Measurements from ENCODE around the gene ZSWIM4.
"Not testable (repeated sequence)": the region's sequence is repeated elsewhere in the genome, so short reads cannot be mapped to it uniquely, and the experiment has no call there.

Gene ZSWIM4

DNA sequence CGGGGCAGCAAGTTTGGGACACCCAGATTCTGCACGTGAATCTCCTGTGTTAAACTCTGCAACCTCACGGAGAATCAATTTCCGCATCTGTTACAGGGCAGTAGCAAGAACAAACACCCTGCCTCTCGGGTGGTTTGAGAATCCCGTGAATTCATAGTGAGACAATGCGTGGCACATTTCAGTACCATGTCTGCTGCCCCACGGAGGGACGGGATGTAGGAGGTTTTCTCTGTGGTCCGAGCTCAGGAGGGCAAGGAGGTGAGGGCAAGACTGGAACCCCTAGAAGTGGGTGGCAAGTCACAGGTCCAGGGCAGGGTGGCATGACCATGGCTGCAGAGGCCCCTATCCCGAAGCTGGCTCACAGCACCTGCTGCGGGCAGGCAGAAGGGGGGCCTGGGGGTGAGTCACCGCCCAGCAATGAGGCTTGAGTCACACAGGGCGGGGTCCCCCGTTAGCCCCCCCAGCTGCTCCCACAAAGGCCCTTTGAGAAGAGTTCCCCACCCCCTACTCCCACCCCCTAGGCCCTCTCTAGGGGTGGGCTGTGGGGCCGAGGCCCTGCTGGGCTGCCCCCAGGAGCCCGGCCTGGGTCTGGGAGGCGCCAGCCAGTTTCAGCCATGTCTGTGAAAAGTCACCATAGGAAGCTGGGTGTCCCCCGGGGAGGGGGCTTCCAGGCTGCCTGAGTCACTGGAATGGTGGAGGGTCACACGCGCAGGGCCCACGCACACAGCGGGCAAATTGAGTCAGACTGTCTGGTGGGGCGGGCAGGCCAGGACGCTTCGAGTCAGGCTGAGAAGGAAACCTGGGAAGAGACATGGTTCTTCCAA, 55.9 kb downstream of the ZSWIM4 start:
- TF ChIP-seq, protein P1, sequence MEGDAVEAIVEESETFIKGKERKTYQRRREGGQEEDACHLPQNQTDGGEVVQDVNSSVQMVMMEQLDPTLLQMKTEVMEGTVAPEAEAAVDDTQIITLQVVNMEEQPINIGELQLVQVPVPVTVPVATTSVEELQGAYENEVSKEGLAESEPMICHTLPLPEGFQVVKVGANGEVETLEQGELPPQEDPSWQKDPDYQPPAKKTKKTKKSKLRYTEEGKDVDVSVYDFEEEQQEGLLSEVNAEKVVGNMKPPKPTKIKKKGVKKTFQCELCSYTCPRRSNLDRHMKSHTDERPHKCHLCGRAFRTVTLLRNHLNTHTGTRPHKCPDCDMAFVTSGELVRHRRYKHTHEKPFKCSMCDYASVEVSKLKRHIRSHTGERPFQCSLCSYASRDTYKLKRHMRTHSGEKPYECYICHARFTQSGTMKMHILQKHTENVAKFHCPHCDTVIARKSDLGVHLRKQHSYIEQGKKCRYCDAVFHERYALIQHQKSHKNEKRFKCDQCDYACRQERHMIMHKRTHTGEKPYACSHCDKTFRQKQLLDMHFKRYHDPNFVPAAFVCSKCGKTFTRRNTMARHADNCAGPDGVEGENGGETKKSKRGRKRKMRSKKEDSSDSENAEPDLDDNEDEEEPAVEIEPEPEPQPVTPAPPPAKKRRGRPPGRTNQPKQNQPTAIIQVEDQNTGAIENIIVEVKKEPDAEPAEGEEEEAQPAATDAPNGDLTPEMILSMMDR (IDR thresholded peaks at IDR 0.05; ENCODE audit: insufficient read depth, low read depth, low read length, missing control alignments) = no peak
- peak overlapping the region; percentile 41 for H3K4me3 ChIP-seq (ENCODE audit: low read length)
- DNase-seq (ENCODE audit: low read depth) = peak; percentile 94

DNA sequence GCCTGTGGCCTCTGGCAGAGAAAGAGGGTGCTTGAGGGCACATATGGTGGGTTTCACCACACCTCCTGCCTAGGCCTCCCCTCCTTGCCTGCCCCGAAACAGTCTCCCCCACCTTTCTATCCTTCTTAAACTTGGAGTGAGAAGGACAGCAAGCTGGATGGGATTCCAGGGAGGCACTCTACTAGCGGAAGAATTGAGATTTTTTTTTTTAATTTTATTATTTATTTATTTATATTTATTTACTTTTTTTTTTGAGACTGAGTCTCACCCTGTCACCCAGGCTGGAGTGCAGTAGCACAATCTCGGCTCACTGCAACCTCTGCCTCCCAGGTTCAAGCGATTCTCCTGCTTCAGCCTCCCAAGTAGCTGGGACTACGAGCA, 56.5 kb downstream of the ZSWIM4 start:
- DNase-seq (ENCODE audit: low read depth); H3K4me3 ChIP-seq (ENCODE audit: low read length): not testable (repeated sequence)

DNA sequence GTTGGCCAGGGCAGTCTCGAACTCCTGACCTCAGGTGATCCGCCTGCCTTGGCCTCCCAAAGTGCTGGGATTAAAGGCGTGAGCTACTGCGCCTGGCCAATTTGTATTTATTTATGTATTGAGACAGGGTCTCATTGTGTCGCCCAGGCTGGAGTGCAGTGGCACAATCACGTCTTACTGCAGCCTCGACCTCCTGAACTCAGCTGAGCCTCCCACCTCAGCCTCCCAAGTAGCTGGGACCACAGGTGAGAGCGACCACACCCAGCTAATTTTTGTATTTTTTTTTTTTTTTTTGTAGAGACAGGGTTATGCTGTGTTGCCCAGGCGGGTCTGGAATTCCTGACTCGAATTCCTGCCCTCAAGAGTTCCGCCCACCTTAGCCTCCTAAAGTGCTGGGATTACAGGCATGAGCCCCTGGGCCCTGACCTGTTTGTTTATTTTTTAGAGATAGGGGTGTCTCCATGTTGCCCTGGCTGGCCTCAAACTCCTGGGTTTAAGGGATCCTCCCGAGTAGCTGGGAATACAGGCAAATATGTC, 57.0 kb downstream of the ZSWIM4 start:
- H3K4me3 ChIP-seq (ENCODE audit: low read length); DNase-seq (ENCODE audit: low read depth): not testable (repeated sequence)

DNA sequence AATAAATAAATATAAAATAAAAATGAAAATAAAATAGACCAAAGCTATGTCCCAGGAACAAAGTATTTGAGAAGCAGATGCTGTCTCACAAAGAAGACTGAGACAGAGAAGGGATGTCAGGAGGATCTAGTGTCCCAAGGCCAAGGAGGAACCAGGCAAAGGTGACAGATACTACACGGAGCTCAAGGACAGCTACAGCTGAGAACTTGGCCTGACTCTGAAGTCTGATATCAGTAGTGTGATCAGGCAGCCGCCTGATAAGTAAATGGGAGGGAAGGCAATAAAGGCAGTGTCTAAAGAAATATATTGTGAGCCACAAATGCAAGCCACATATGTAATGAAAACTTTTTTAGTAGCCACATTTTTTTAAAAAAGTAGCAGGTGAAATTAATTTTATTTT, 61.3 kb downstream of the ZSWIM4 start:
- DNase-seq (ENCODE audit: low read depth) = no peak
- no peak overlapping the region for H3K4me3 ChIP-seq (ENCODE audit: low read length)
- TF ChIP-seq, protein P1 (IDR thresholded peaks at IDR 0.05; ENCODE audit: insufficient read depth, low read depth, low read length, missing control alignments) = no peak

DNA sequence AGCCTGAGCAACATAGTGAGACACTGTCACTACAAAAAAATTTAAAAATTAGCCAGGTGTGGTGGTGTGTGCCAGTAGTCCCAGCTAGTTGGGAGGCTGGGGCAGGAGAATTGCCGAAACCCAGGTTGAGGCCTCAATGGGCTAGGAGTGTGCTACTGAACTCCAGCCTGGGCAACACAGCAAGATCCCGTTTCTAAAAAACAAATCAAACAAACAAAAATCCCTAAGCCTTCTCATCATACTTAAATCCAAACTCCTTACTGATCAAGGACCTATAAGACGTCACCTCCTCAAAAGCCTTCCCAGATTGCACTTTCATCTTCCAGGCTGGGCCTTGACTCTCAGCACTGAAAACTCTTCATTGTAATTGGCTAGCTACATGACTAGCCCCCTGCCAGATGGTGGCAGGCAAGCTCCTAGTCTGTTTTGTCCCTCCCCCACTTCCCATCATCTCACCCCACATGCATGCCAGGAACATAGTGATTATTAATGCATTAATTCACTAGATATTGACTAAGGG, 64.2 kb downstream of the ZSWIM4 start:
- peak; percentile 62 for DNase-seq (ENCODE audit: low read depth)
- no peak overlapping the region for H3K4me3 ChIP-seq (ENCODE audit: low read length)

DNA sequence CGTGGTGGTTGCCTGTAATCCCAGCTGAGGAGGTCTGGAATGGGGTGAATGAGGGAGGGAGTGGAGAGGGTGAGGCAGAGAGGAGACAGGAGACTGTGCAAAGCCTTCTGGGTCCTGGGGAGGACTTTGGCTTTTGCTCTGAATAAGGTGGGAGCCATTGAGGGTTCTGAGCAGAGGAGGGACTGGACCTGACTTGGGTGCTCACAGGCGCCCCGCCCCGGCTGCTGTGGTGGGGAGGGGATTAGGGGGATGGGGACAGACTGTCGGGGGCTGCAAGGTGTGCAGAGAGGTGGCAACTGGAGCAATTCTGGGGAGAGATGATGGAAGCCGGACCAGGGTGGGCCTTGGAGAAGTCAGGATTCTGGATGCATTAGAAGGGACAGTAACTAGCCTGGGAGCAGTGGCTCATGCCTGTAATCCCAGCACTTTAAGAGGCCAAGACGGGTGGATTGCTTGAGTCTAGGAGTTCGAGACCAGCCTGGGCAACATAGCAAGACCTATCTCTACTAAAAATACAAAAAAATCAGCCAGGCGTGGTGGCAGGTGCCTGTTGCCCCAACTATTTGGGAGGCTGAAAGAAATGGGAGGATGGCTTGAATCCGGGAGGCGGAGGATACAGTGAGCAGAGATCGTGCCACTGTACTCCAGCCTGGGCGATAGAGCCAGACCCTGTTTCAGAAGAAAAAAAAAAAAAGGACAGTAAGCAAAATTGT, 65.6 kb downstream of the ZSWIM4 start:
- TF ChIP-seq, protein P1 (IDR thresholded peaks at IDR 0.05; ENCODE audit: insufficient read depth, low read depth, low read length, missing control alignments) = no peak
- no peak for DNase-seq (ENCODE audit: low read depth)
- no peak overlapping the region for H3K4me3 ChIP-seq (ENCODE audit: low read length)

More for the DNA sequence above, 64.2 kb downstream of the ZSWIM4 start:
- TF ChIP-seq, protein P1 (IDR thresholded peaks at IDR 0.05; ENCODE audit: insufficient read depth, low read depth, low read length, missing control alignments) = no peak

DNA sequence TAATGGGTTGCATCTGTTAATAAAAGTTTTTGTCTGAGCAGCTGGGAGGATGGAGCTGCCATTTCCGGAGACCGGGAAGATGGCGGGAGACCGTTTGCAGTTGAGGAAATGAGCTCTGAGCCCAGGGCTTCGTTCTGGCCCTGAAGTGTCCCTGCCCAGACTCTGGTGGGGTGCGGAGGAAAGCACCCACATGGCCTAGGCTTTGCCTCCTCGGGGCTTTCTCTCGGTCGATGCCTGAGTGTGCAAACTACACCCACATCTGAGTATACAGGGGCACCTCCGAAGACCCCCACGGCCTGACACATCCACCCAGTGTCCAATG, 66.1 kb downstream of the ZSWIM4 start:
- DNase-seq (ENCODE audit: low read depth) = no peak
- TF ChIP-seq, protein P1 (IDR thresholded peaks at IDR 0.05; ENCODE audit: insufficient read depth, low read depth, low read length, missing control alignments) = no peak
- no peak overlapping the region for H3K4me3 ChIP-seq (ENCODE audit: low read length)

All from epithelial cell of esophagus (primary cell).